HG03025 (cell line): ENCODE data around the gene CNOT6.
"Not testable (repeated sequence)": the region's sequence is repeated elsewhere in the genome, so short reads cannot be mapped to it uniquely, and the experiment has no call there.

Source experiments
- ATAC-seq: cut with Tn5 transposase; IDR thresholded peaks from one replicate; pipeline ENCODE4 v1.9.1; 2021; ENCODE audit warnings: mild to moderate bottlenecking, moderate library complexity; ENCODE audit not compliant: unreplicated experiment, low FRiP score

Gene CNOT6

GRCh38 chr5:180515974-180516373 lies 21.8 kb downstream of the CNOT6 start:
- not testable (repeated sequence) for ATAC-seq

- no peak for ATAC-seq
Measured at GRCh38 chr5:180516440-180516839, 22.3 kb downstream of the CNOT6 start.

GRCh38 chr5:180519098-180519497 lies 24.9 kb downstream of the CNOT6 start:
- no peak for ATAC-seq

- no peak for ATAC-seq
Measured at GRCh38 chr5:180521101-180521500, 26.9 kb downstream of the CNOT6 start.

- no peak for ATAC-seq
Measured at GRCh38 chr5:180521591-180521990, 27.4 kb downstream of the CNOT6 start.

- no peak for ATAC-seq
Measured at GRCh38 chr5:180522330-180522729, 28.2 kb downstream of the CNOT6 start.

GRCh38 chr5:180523629-180524466 lies 29.7 kb downstream of the CNOT6 start:
- ATAC-seq, result no peak

- ATAC-seq, result no peak
Measured at GRCh38 chr5:180525399-180525798, 31.2 kb downstream of the CNOT6 start.

GRCh38 chr5:180526269-180526668 lies 32.1 kb downstream of the CNOT6 start:
- ATAC-seq, result no peak

- no peak for ATAC-seq
Measured at GRCh38 chr5:180527659-180528058, 33.5 kb downstream of the CNOT6 start.

GRCh38 chr5:180531036-180531585 lies 36.9 kb downstream of the CNOT6 start:
- not testable (repeated sequence) for ATAC-seq

GRCh38 chr5:180532268-180532667 lies 38.1 kb downstream of the CNOT6 start:
- ATAC-seq, result no peak

- no peak for ATAC-seq
Measured at GRCh38 chr5:180533845-180534244, 39.7 kb downstream of the CNOT6 start.

GRCh38 chr5:180535573-180535972 lies 41.4 kb downstream of the CNOT6 start:
- ATAC-seq, result no peak

GRCh38 chr5:180540050-180540694 lies 46.0 kb downstream of the CNOT6 start:
- ATAC-seq, result peak; percentile 61

- no peak for ATAC-seq
Measured at GRCh38 chr5:180541710-180542109, 47.5 kb downstream of the CNOT6 start.

- no peak for ATAC-seq
Measured at GRCh38 chr5:180545248-180545647, 51.1 kb downstream of the CNOT6 start.

GRCh38 chr5:180548563-180548962 lies 54.4 kb downstream of the CNOT6 start:
- ATAC-seq, result no peak

GRCh38 chr5:180553530-180553929 lies 59.4 kb downstream of the CNOT6 start:
- ATAC-seq, result no peak

GRCh38 chr5:180555168-180555921 lies 61.2 kb downstream of the CNOT6 start:
- no peak for ATAC-seq
